ENCODE measurements around the gene EAF1.

- TF ChIP-seq EZH2 (IDR thresholded peaks at IDR 0.05) = no peak
- no peak for TF ChIP-seq CEBPB (IDR thresholded peaks at IDR 0.05; ENCODE audit: low read depth)
- no peak for TF ChIP-seq POLR2A (IDR thresholded peaks at IDR 0.05; ENCODE audit: borderline replicate concordance, extremely low read depth, insufficient read depth, insufficient read length)
- no peak for TF ChIP-seq ZNF274 (IDR thresholded peaks at IDR 0.05; ENCODE audit: low read depth, low read length)
- TF ChIP-seq, protein P1, sequence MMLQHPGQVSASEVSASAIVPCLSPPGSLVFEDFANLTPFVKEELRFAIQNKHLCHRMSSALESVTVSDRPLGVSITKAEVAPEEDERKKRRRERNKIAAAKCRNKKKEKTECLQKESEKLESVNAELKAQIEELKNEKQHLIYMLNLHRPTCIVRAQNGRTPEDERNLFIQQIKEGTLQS (IDR thresholded peaks at IDR 0.05) = no peak
- TF ChIP-seq RAD21 (IDR thresholded peaks at IDR 0.05; ENCODE audit: low read depth) = no peak
Observed at GRCh38 chr3:15454965-15455364, 27.6 kb downstream of the EAF1 start.

Measured in HCT116 (cell line).